ENCODE measurements around the gene PMS1. TPM values are rescaled to one million over a fixed set of nuclear protein-coding genes. Genes with fewer than 3 reads are reported as not detected.

PMS1 gene
- total and polyA plus RNA-seq, 12 donors, result 4.1 to 17.3 (median 11.5) TPM

GRCh38 chr2:189899101-189899500 is 114.9 kb downstream of the PMS1 start:
- intact Hi-C loops (cut with DNase I), result no loop called here
- Histone ChIP-seq H3K4me1 (no peaks in the 10 kb centered on the region), H3K36me3 (no peaks in the 10 kb centered on the region), H3K4me3 (no peak overlapping the region), H3K27ac (no peak overlapping the region), H3K27me3 (peaks cover 0 to 18% (median 3%) of the 10 kb centered on the region in 7 donors), H3K9me3 (no peaks in the 10 kb centered on the region)
- no peak for TF ChIP-seq CTCF (IDR thresholded peaks at IDR 0.05)
- ATAC-seq, result no peak
- no peak for DNase-seq

GRCh38 chr2:189900726-189901125 is 116.5 kb downstream of the PMS1 start:
- Histone ChIP-seq H3K9me3 (no peaks in the 10 kb centered on the region), H3K27me3 (peaks cover 0 to 18% (median 3%) of the 10 kb centered on the region in 7 donors), H3K4me3 (no peak overlapping the region), H3K27ac (no peak overlapping the region), H3K4me1 (no peaks in the 10 kb centered on the region), H3K36me3 (no peaks in the 10 kb centered on the region)
- DNase-seq (no peak), ATAC-seq (no peak)
- WGBS, 2 donors, result 18 to 25% methylated on average over 5 of the region's 5 CpGs
- intact Hi-C loops (cut with DNase I), result no loop called here
- no peak for TF ChIP-seq CTCF (IDR thresholded peaks at IDR 0.05)

DNA sequence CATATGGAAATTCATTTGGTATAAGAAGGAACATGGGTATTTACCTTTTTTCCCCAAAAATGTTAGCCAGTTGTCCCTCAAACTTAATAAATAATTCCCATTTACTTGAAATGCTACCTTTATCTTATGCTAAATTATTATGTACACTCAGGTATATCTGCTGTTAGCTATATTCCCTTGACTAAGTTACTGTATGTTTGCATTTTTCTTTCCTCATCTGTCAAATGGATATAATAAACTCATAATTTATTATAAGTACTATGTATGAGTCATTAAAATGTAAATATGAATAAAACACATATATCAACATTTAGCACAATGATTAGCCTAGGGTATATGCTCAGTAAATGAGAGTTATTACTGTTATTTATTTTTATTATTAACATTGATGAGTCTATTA is 117.4 kb downstream of the PMS1 start:
- ATAC-seq, result no peak
- no peaks in the 10 kb centered on the region for H3K9me3 ChIP-seq
- H3K36me3 ChIP-seq, result no peaks in the 10 kb centered on the region
- intact Hi-C loops (cut with DNase I), result no loop called here
- no peak for TF ChIP-seq CTCF (IDR thresholded peaks at IDR 0.05)
- no peaks in the 10 kb centered on the region for H3K4me1 ChIP-seq
- peaks cover 0 to 18% (median 3%) of the 10 kb centered on the region in 7 donors for H3K27me3 ChIP-seq
- H3K4me3 ChIP-seq, result no peak overlapping the region
- H3K27ac ChIP-seq, result no peak overlapping the region
- DNase-seq, result no peak

DNA sequence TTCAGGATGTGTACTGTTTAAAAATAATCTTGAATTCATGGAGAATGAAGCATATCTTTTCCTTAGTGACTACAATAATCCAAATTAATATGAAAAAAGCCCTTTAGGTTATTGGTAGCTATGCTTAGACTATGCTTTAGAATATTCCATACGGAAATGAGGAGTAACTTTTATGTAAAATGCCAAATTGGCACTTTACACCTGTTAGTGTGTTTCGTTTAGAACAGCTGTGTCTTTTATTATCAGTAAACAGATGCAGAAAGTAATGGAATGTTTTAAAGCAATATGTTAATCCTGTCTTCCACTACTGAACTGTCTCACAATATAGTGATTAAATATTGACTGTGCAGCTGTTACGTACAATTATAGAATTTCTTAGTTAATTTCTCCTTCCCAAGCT is 129.6 kb downstream of the PMS1 start:
- intact Hi-C loops (cut with DNase I), result no loop called here
- H3K27me3 ChIP-seq, result no peaks in the 10 kb centered on the region
- TF ChIP-seq CTCF (IDR thresholded peaks at IDR 0.05), result no peak
- peaks cover 0 to 11% (median 0%) of the 10 kb centered on the region in 11 donors for H3K9me3 ChIP-seq
- H3K4me1 ChIP-seq, result no peaks in the 10 kb centered on the region
- H3K36me3 ChIP-seq, result no peaks in the 10 kb centered on the region
- WGBS, 2 donors, result 57 to 64% methylated on average over 3 of the region's 3 CpGs
- no peak for DNase-seq
- no peak for ATAC-seq
- no peak overlapping the region for H3K27ac ChIP-seq
- no peak overlapping the region for H3K4me3 ChIP-seq

GRCh38 chr2:189916651-189917050 is 132.4 kb downstream of the PMS1 start:
- Histone ChIP-seq H3K4me3 (no peak overlapping the region), H3K36me3 (no peaks in the 10 kb centered on the region), H3K9me3 (peaks cover 0 to 9% (median 0%) of the 10 kb centered on the region in 11 donors), H3K4me1 (no peaks in the 10 kb centered on the region), H3K27ac (no peak overlapping the region), H3K27me3 (no peaks in the 10 kb centered on the region)
- WGBS, 2 donors, result 77 to 86% methylated on average over 2 of the region's 2 CpGs
- ATAC-seq (no peak), DNase-seq (no peak)
- TF ChIP-seq CTCF (IDR thresholded peaks at IDR 0.05), result no peak
- intact Hi-C loops (cut with DNase I), result no loop called here

Data from heart right ventricle (tissue), 16 donors.